Measurements from ENCODE around the gene KLHL21. TPM values are rescaled to one million over a fixed set of nuclear protein-coding genes. Genes with fewer than 3 reads are reported as not detected.

Gene KLHL21
- total and polyA plus RNA-seq, 9 of the 15 experiments (the other 6 are each of a cell fraction or from before 2014, with no cell fraction given) = 2.1 to 42.1 (median 17.5) TPM

DNA sequence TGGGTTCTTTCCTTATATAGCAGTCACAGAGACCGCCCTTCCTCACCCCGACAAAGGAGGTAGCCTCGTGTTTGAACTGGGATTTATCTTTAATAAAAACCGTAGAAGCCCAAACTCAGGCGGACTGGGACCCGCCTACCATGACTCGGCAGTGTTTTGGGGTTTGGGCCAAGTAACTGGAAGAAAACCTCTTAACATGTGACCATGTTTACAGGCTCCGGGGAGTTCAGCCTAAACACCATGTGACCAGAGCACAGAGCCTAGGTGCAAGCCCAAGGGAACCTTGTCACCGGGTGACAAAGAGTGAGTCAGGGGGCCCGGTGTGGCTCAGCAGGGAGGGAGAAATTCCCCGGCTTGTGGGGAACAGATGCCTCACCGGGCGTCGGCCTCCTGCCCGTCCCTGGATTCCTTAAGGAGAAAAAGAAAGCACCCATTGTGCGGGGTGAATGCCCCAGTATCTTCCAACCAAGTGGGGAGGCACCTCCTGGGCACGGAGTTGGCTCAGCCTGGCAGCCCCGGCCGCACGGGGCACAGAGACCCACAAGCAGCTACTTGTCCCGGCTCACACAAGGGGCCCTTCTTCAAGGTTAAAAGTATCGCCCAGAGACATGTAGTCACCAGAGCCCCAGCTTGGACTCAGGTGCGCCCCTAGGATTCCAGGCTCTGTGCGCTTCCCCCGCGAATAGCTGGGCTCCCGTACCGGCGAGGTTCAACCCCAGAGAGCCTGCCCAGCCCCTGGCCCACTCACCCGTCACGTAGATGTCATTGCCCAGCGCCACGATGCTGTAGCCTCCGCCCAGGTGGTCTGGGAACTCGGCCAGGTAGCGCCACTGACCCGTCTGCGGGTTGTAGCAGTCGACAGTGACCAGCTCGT, 1.4 kb downstream of the KLHL21 start (continued):
- TF ChIP-seq EP300 (IDR thresholded peaks at IDR 0.05; ENCODE audit: low read length) = peak; percentile 66; the same call in 1 of the 2 replicates
- TF ChIP-seq, protein P1, sequence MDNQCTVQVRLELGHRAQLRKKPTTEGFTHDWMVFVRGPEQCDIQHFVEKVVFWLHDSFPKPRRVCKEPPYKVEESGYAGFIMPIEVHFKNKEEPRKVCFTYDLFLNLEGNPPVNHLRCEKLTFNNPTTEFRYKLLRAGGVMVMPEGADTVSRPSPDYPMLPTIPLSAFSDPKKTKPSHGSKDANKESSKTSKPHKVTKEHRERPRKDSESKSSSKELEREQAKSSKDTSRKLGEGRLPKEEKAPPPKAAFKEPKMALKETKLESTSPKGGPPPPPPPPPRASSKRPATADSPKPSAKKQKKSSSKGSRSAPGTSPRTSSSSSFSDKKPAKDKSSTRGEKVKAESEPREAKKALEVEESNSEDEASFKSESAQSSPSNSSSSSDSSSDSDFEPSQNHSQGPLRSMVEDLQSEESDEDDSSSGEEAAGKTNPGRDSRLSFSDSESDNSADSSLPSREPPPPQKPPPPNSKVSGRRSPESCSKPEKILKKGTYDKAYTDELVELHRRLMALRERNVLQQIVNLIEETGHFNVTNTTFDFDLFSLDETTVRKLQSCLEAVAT (IDR thresholded peaks at IDR 0.05) = peak in 1 of 2 experiments; percentile 52; a peak in 1 of 4 replicates
- no peak for TF ChIP-seq ZNF589 (CRISPR knock-in tag; IDR thresholded peaks at IDR 0.05; ENCODE audit: low read depth)
- TF ChIP-seq ZNF77 (CRISPR knock-in tag; IDR thresholded peaks at IDR 0.05) = no peak
- peak; percentile 71 for TF ChIP-seq TBP (optimal IDR thresholded peaks at IDR 0.05; ENCODE audit: low read depth, low read length)
- TF ChIP-seq, protein P2, sequence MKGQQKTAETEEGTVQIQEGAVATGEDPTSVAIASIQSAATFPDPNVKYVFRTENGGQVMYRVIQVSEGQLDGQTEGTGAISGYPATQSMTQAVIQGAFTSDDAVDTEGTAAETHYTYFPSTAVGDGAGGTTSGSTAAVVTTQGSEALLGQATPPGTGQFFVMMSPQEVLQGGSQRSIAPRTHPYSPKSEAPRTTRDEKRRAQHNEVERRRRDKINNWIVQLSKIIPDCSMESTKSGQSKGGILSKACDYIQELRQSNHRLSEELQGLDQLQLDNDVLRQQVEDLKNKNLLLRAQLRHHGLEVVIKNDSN (CRISPR knock-in tag; IDR thresholded peaks at IDR 0.05) = peak; percentile 93
- TF ChIP-seq ZNF586 (CRISPR knock-in tag; conservative IDR thresholded peaks at IDR 0.05) = no peak
- no peak for TF ChIP-seq ZNF274 (IDR thresholded peaks at IDR 0.05; ENCODE audit: borderline replicate concordance, low read depth, low read length)
- peak; percentile 28 for TF ChIP-seq BRD9 (IDR thresholded peaks at IDR 0.05; ENCODE audit: low read depth, partially characterized antibody)
- no peak for TF ChIP-seq COPS2 (conservative IDR thresholded peaks at IDR 0.05)
- TF ChIP-seq GATAD2A (IDR thresholded peaks at IDR 0.05) = no peak
- TF ChIP-seq, protein P3, sequence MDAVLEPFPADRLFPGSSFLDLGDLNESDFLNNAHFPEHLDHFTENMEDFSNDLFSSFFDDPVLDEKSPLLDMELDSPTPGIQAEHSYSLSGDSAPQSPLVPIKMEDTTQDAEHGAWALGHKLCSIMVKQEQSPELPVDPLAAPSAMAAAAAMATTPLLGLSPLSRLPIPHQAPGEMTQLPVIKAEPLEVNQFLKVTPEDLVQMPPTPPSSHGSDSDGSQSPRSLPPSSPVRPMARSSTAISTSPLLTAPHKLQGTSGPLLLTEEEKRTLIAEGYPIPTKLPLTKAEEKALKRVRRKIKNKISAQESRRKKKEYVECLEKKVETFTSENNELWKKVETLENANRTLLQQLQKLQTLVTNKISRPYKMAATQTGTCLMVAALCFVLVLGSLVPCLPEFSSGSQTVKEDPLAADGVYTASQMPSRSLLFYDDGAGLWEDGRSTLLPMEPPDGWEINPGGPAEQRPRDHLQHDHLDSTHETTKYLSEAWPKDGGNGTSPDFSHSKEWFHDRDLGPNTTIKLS (IDR thresholded peaks at IDR 0.05; ENCODE audit: borderline replicate concordance, low read depth) = no peak
- TF ChIP-seq, protein P4, sequence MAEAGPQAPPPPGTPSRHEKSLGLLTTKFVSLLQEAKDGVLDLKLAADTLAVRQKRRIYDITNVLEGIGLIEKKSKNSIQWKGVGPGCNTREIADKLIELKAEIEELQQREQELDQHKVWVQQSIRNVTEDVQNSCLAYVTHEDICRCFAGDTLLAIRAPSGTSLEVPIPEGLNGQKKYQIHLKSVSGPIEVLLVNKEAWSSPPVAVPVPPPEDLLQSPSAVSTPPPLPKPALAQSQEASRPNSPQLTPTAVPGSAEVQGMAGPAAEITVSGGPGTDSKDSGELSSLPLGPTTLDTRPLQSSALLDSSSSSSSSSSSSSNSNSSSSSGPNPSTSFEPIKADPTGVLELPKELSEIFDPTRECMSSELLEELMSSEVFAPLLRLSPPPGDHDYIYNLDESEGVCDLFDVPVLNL (CRISPR knock-in tag; IDR thresholded peaks at IDR 0.05; ENCODE audit: low read depth) = 0 out of 2 replicates have a peak, but pooled peaks have one; percentile 28
- TF ChIP-seq TGIF2 (CRISPR knock-in tag; IDR thresholded peaks at IDR 0.05) = 0 out of 2 replicates have a peak, but pooled peaks have one; percentile 60
- TF ChIP-seq, protein P5, sequence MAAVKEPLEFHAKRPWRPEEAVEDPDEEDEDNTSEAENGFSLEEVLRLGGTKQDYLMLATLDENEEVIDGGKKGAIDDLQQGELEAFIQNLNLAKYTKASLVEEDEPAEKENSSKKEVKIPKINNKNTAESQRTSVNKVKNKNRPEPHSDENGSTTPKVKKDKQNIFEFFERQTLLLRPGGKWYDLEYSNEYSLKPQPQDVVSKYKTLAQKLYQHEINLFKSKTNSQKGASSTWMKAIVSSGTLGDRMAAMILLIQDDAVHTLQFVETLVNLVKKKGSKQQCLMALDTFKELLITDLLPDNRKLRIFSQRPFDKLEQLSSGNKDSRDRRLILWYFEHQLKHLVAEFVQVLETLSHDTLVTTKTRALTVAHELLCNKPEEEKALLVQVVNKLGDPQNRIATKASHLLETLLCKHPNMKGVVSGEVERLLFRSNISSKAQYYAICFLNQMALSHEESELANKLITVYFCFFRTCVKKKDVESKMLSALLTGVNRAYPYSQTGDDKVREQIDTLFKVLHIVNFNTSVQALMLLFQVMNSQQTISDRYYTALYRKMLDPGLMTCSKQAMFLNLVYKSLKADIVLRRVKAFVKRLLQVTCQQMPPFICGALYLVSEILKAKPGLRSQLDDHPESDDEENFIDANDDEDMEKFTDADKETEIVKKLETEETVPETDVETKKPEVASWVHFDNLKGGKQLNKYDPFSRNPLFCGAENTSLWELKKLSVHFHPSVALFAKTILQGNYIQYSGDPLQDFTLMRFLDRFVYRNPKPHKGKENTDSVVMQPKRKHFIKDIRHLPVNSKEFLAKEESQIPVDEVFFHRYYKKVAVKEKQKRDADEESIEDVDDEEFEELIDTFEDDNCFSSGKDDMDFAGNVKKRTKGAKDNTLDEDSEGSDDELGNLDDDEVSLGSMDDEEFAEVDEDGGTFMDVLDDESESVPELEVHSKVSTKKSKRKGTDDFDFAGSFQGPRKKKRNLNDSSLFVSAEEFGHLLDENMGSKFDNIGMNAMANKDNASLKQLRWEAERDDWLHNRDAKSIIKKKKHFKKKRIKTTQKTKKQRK (IDR thresholded peaks at IDR 0.05; ENCODE audit: borderline replicate concordance, low read depth, low read length) = no peak
- TF ChIP-seq NR2F6 (CRISPR knock-in tag; IDR thresholded peaks at IDR 0.05) = 0 out of 2 replicates have a peak, but pooled peaks have one; percentile 11
- no peak for TF ChIP-seq GABPB2 (CRISPR knock-in tag; conservative IDR thresholded peaks at IDR 0.05)
- TF ChIP-seq CBFB (CRISPR knock-in tag; IDR thresholded peaks at IDR 0.05) = peak; percentile 29; the same call in 1 of the 2 replicates
- no peak for TF ChIP-seq NR2C1 (IDR thresholded peaks at IDR 0.05)
- TF ChIP-seq NR2C1 (tag; IDR thresholded peaks at IDR 0.05) = 0 out of 2 replicates have a peak, but pooled peaks have one; percentile 30
